SU-DHL-6 (cell line): ENCODE data around the gene TMEM220.

ENCODE experiments used
- CTCF ChIP-seq: fragments of 200-600 bp; sonication (generic); IDR thresholded peaks from one replicate; pipeline ENCODE4 v1.5.1; 2017; ENCODE audit warnings: antibody characterized with exemption, mild to moderate bottlenecking, low read length, moderate library complexity; ENCODE audit not compliant: insufficient read depth, poor library complexity, severe bottlenecking
- EZH2phosphoT487 ChIP-seq: fragments of 200-600 bp; sonication (generic), shearing (Covaris generic); conservative IDR thresholded peaks from 2 replicates; pipeline ENCODE4 v1.6.1; 2018; ENCODE audit warnings: mild to moderate bottlenecking, antibody characterized with exemption, low read length, moderate library complexity, mixed read lengths

- TF ChIP-seq CTCF (no peak), EZH2phosphoT487 (no peak)
Measured at GRCh38 chr17:10738521-10739258, 8.9 kb upstream of the TMEM220 start.
